ENCODE measurements around the gene KLHL29.

- TF ChIP-seq POLR2A (IDR thresholded peaks at IDR 0.05) (no peak), CTCF (IDR thresholded peaks at IDR 0.05) (no peak)
These were observed 142.1 kb downstream of the KLHL29 start for GRCh38 chr2:23526835-23527790.

All from tibial nerve (tissue), 3 donors.